Endothelial cell of coronary artery (primary cell): Measurements from ENCODE around the gene RABL3. TPM values are rescaled to one million over a fixed set of nuclear protein-coding genes. Genes with fewer than 3 reads are reported as not detected.

Experiments
- total RNA-seq: library from RNA; depleted of rRNA; stranded (reverse); fragments of >200 nt; gene quantifications from 2 replicates; pipeline ENCODE4 v1.2.3, GENCODE V29; 2014

The RABL3 gene, protein sequence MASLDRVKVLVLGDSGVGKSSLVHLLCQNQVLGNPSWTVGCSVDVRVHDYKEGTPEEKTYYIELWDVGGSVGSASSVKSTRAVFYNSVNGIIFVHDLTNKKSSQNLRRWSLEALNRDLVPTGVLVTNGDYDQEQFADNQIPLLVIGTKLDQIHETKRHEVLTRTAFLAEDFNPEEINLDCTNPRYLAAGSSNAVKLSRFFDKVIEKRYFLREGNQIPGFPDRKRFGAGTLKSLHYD
- 6.4 and 11.7 TPM in 2 replicates for total RNA-seq

DNA sequence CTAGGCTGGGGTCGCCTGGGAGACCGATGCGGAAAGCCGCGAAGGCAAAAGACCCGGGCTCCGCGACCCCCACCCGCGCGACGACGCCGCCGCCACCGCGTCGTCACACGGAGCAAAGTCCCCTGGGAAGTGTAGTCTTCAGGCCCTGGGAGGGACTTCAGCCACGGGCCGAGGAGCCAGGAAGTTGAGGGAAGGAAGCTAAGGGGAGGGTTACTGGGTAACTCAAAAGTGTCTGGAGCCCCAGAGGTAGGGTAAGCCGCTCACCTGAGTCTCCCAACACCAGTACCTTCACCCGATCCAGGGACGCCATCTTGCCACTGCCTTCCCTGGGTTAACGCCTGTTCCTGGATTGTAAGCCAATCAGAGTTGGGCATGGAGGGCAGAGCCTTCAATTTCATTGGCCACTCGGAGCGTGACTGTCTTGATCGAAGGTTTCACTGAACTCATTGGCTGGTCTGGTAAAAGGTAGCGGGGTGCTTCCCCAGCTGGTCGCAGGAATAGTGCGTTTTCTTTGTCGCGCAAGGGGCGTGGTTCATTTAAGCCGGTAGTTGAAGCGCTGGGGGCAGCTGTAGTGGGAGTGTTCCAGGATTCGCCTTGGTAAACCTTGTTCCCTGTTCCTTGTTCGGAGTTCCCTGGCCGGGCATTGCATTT lies at the start of gene RABL3, which contains the start of gene GTF2E1:
TSS of gene RABL3 (minus strand) at position 319 of the 651 bp plus-strand sequence. CDS start at position 310, 9 bp downstream.
TSS of gene GTF2E1 (plus strand) at position 547 of the 651 bp plus-strand sequence. CDS start 7,809 bp downstream, outside the sequence.

DNA sequence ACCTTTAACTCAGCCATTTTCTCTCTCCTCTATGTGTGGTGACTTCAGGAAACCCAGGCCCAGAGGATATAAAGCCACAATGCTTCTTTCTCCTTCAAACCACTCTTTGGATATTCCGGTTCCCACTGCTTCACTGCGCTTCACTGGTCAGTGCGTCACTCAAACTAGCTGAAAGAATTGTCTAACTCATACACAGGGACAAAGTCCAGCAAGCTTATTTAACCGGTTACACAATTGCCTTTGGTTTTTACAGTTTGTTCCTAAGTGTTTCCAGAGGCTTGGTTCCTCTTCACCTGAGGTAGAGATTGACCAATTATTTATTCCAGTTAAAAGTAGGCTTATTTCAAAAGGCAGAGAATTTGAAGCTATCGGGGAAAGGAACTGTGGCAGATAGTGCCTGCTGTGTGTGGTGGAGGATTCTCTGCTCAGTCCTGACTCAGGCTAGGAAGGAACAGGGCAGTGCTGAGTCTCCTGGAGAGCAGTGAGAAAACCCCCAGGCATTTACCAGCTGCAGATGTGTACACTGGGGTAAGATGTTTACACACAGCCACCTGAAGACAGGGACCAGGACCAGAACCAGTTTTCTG lies 60.1 kb downstream of the RABL3 start, which contains the start of gene HGD:
TSS of gene HGD (minus strand) at position 145 of the 587 bp plus-strand sequence. CDS start at position 17, 128 bp downstream.

Other genes starting within 250 kb of the RABL3 start
- gene NDUFB4, start 146.2 kb downstream of the RABL3 start, total RNA-seq = 27.7 and 39.7 TPM in 2 replicates
- 0.27 TPM in 1 of 2 replicates, not detected in the other for gene HGD, start 60.3 kb downstream of the RABL3 start, total RNA-seq
- 21.7 and 30.8 TPM in 2 replicates for gene GTF2E1, start 228 bp upstream of the RABL3 start, total RNA-seq
- gene STXBP5L, start 165.7 kb upstream of the RABL3 start, total RNA-seq = not detected in 2 replicates